ENCODE measurements around the gene SDCBP2. TPM values are rescaled to one million over a fixed set of nuclear protein-coding genes. Genes with fewer than 3 reads are reported as not detected.

The SDCBP2 gene
- total and polyA plus RNA-seq, 2 experiments from 2014 or later: 3.2 to 5.3 TPM

- Histone ChIP-seq H3K36me3 (ENCODE audit: insufficient read depth) (no peaks in the 10 kb centered on the region), H3F3A (replicated peaks; ENCODE audit: low read depth) (no peaks in the 10 kb centered on the region), H3K4me2 (peak overlapping the region; percentile 88; the same call in 1 of the 2 replicates), H3K27ac (ENCODE audit: low read depth) (no peak overlapping the region), H3K9me2 (ENCODE audit: insufficient read depth) (no peaks in the 10 kb centered on the region), H2AFZ (no peak overlapping the region), H3K4me1 (ENCODE audit: insufficient read depth) (peaks cover 7% of the 10 kb centered on the region), H3K27me3 (ENCODE audit: insufficient read depth) (no peaks in the 10 kb centered on the region), H4K20me1 (replicated peaks; ENCODE audit: insufficient read depth) (peaks cover 16% of the 10 kb centered on the region; the same call in 1 of the 2 replicates), H3K4me3 (no peak overlapping the region), H3K79me2 (replicated peaks; ENCODE audit: insufficient read depth) (peaks cover 33% of the 10 kb centered on the region)
- Mint-ChIP-seq H3K9me3 (no peaks in the 10 kb centered on the region), H3K4me3 (no peak overlapping the region), H3K27me3 (ENCODE audit: insufficient read depth, low read depth, poor library complexity) (peaks cover 7% of the 10 kb centered on the region), H3K36me3 (ENCODE audit: low read depth) (no peaks in the 10 kb centered on the region; the same call in 1 of the 3 replicates), H3K4me1 (peaks cover 8% of the 10 kb centered on the region; the same call in 2 of the 3 replicates), H3K27ac (no peak overlapping the region)
- TF ChIP-seq, protein P1, sequence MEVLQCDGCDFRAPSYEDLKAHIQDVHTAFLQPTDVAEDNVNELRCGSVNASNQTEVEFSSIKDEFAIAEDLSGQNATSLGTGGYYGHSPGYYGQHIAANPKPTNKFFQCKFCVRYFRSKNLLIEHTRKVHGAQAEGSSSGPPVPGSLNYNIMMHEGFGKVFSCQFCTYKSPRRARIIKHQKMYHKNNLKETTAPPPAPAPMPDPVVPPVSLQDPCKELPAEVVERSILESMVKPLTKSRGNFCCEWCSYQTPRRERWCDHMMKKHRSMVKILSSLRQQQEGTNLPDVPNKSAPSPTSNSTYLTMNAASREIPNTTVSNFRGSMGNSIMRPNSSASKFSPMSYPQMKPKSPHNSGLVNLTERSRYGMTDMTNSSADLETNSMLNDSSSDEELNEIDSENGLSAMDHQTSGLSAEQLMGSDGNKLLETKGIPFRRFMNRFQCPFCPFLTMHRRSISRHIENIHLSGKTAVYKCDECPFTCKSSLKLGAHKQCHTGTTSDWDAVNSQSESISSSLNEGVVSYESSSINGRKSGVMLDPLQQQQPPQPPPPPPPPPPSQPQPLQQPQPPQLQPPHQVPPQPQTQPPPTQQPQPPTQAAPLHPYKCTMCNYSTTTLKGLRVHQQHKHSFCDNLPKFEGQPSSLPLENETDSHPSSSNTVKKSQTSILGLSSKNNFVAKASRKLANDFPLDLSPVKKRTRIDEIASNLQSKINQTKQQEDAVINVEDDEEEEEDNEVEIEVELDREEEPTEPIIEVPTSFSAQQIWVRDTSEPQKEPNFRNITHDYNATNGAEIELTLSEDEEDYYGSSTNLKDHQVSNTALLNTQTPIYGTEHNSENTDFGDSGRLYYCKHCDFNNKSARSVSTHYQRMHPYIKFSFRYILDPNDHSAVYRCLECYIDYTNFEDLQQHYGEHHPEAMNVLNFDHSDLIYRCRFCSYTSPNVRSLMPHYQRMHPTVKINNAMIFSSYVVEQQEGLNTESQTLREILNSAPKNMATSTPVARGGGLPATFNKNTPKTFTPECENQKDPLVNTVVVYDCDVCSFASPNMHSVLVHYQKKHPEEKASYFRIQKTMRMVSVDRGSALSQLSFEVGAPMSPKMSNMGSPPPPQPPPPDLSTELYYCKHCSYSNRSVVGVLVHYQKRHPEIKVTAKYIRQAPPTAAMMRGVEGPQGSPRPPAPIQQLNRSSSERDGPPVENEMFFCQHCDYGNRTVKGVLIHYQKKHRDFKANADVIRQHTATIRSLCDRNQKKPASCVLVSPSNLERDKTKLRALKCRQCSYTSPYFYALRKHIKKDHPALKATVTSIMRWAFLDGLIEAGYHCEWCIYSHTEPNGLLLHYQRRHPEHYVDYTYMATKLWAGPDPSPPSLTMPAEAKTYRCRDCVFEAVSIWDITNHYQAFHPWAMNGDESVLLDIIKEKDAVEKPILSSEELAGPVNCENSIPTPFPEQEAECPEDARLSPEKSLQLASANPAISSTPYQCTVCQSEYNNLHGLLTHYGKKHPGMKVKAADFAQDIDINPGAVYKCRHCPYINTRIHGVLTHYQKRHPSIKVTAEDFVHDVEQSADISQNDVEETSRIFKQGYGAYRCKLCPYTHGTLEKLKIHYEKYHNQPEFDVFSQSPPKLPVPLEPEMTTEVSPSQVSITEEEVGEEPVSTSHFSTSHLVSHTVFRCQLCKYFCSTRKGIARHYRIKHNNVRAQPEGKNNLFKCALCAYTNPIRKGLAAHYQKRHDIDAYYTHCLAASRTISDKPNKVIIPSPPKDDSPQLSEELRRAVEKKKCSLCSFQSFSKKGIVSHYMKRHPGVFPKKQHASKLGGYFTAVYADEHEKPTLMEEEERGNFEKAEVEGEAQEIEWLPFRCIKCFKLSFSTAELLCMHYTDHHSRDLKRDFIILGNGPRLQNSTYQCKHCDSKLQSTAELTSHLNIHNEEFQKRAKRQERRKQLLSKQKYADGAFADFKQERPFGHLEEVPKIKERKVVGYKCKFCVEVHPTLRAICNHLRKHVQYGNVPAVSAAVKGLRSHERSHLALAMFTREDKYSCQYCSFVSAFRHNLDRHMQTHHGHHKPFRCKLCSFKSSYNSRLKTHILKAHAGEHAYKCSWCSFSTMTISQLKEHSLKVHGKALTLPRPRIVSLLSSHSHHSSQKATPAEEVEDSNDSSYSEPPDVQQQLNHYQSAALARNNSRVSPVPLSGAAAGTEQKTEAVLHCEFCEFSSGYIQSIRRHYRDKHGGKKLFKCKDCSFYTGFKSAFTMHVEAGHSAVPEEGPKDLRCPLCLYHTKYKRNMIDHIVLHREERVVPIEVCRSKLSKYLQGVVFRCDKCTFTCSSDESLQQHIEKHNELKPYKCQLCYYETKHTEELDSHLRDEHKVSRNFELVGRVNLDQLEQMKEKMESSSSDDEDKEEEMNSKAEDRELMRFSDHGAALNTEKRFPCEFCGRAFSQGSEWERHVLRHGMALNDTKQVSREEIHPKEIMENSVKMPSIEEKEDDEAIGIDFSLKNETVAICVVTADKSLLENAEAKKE (CRISPR knock-in tag; IDR thresholded peaks at IDR 0.05): no peak
- TF ChIP-seq JUNB (IDR thresholded peaks at IDR 0.05; ENCODE audit: unreplicated experiment) (no peak), CREB1 (CRISPR knock-in tag; IDR thresholded peaks at IDR 0.05; ENCODE audit: low read depth) (no peak), ETS1 (IDR thresholded peaks at IDR 0.05) (no peak), ZNF114 (CRISPR knock-in tag; IDR thresholded peaks at IDR 0.05) (no peak)
- ATAC-seq (no peak), DNase-seq (ENCODE audit: low spot score) (no peak)
Measured at GRCh38 chr20:1323830-1324597, 4.9 kb downstream of the SDCBP2 start.

All from GM23338 (cell line).